Left ventricle myocardium inferior (tissue), 1 donor: Measurements from ENCODE around the gene RPL37. TPM values are rescaled to one million over a fixed set of nuclear protein-coding genes. Genes with fewer than 3 reads are reported as not detected.

ENCODE experiments used
- DNase-seq: peaks from one replicate; pipeline ENCODE4 v3.0.0-alpha.2; 2020
- H3K27ac ChIP-seq: fragments of 200-600 bp; replicated peaks from 2 replicates; pipeline ENCODE4 v1.8.0; 2021
- H3K27me3 ChIP-seq: fragments of 200-600 bp; 2 replicates; pipeline ENCODE4 v1.8.0; 2021; ENCODE audit warnings: low read depth
- H3K36me3 ChIP-seq: fragments of 200-600 bp; 2 replicates; pipeline ENCODE4 v1.8.0; 2021
- H3K4me1 ChIP-seq: fragments of 200-600 bp; 2 replicates; pipeline ENCODE4 v1.8.0; 2021
- H3K4me3 ChIP-seq: fragments of 200-600 bp; 2 replicates; pipeline ENCODE4 v1.8.0; 2021; ENCODE audit warnings: mild to moderate bottlenecking, moderate library complexity
- H3K9me3 ChIP-seq: fragments of 200-600 bp; replicated peaks from 2 replicates; pipeline ENCODE4 v1.8.0; 2021
- CTCF ChIP-seq: fragments of 200-600 bp; IDR thresholded peaks from 2 replicates; pipeline ENCODE4 v1.8.0; 2021; ENCODE audit warnings: antibody characterized with exemption, mild to moderate bottlenecking, borderline replicate concordance
- intact Hi-C: fragments of 100-400 bp; cut with micrococcal nuclease; formaldehyde crosslinking; loops from one replicate; pipeline ENCODE4 v1.11.0; 2022
- total RNA-seq: library from RNA; stranded (reverse); fragmentation: NEBNext Ultra II Directional; extraction: Animal tissue kit (Norgen Biotek cat#: 25700); gene quantifications from one replicate; pipeline ENCODE4 v1.2.1, GENCODE V29; 2021
- donor health status: DM: no; HTN: yes; CAD: no; lungs with severe emphysema.

Gene RPL37
- total RNA-seq, 1 donor from 2014 or later: 624 TPM

GRCh38 chr5:40776658-40776977, 58.4 kb downstream of the RPL37 start:
- no peaks in the 10 kb centered on the region for H3K27me3 ChIP-seq
- no peak overlapping the region for H3K27ac ChIP-seq
- no peak overlapping the region for H3K4me3 ChIP-seq
- H3K9me3 ChIP-seq: no peaks in the 10 kb centered on the region
- DNase-seq: no peak
- H3K36me3 ChIP-seq: peaks cover 53% of the 10 kb centered on the region
- TF ChIP-seq CTCF: no peak
- intact Hi-C loops: no loop called here
- peaks cover 32% of the 10 kb centered on the region for H3K4me1 ChIP-seq

GRCh38 chr5:40775846-40776657, 59.0 kb downstream of the RPL37 start:
- H3K27me3 ChIP-seq: no peaks in the 10 kb centered on the region
- H3K36me3 ChIP-seq: peaks cover 58% of the 10 kb centered on the region
- peaks cover 27% of the 10 kb centered on the region for H3K4me1 ChIP-seq
- H3K4me3 ChIP-seq: no peak overlapping the region
- H3K27ac ChIP-seq: no peak overlapping the region
- no peak for TF ChIP-seq CTCF
- H3K9me3 ChIP-seq: no peaks in the 10 kb centered on the region
- no peak for DNase-seq
- intact Hi-C loops: no loop called here

Other genes with a start within 250 kb of the RPL37 start
- gene PTGER4, start 155.3 kb downstream of the RPL37 start, total RNA-seq: 6.2 TPM
- gene TTC33, start 79.3 kb downstream of the RPL37 start, total RNA-seq: 14.3 TPM
- 38.5 TPM for gene PRKAA1, start 36.8 kb downstream of the RPL37 start, total RNA-seq
- 6.1 TPM for gene CARD6, start 6.1 kb upstream of the RPL37 start, total RNA-seq
- gene C7, start 74.3 kb upstream of the RPL37 start, total RNA-seq: 175 TPM
- gene MROH2B, start 236.1 kb upstream of the RPL37 start, total RNA-seq: not detected